ENCODE results near the gene CAMK2N1.

DNA sequence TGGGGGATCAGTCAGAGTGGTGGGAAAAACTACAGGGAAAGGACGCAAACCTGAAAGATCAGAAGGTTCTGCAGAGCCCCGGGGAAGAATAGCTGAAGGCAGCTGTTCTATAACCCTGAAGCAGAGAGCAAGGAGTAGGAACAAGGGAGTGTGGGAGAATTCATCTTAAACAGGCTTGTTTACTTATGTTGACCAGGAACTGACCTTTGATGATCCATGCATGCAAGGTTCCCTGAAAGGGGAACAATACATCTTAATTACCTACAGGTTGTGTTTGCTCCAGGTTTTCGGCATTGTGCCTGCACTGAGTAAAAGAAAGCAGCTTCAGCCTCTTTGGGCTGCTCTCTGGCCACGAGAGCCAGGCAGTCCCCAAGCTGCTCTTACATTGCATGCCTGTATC lies 47.6 kb upstream of the CAMK2N1 start:
- TF ChIP-seq, protein P1, sequence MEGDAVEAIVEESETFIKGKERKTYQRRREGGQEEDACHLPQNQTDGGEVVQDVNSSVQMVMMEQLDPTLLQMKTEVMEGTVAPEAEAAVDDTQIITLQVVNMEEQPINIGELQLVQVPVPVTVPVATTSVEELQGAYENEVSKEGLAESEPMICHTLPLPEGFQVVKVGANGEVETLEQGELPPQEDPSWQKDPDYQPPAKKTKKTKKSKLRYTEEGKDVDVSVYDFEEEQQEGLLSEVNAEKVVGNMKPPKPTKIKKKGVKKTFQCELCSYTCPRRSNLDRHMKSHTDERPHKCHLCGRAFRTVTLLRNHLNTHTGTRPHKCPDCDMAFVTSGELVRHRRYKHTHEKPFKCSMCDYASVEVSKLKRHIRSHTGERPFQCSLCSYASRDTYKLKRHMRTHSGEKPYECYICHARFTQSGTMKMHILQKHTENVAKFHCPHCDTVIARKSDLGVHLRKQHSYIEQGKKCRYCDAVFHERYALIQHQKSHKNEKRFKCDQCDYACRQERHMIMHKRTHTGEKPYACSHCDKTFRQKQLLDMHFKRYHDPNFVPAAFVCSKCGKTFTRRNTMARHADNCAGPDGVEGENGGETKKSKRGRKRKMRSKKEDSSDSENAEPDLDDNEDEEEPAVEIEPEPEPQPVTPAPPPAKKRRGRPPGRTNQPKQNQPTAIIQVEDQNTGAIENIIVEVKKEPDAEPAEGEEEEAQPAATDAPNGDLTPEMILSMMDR (IDR thresholded peaks at IDR 0.05; ENCODE audit: low read depth, low read length, missing input control) = no peak
- TF ChIP-seq, protein P2, sequence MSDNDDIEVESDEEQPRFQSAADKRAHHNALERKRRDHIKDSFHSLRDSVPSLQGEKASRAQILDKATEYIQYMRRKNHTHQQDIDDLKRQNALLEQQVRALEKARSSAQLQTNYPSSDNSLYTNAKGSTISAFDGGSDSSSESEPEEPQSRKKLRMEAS (IDR thresholded peaks at IDR 0.05) = no peak
- no peak for TF ChIP-seq RAD21 (IDR thresholded peaks at IDR 0.05)
- TF ChIP-seq YY1 (IDR thresholded peaks at IDR 0.05) = no peak
